ENCODE results near the gene PPP1R14B.

DNA sequence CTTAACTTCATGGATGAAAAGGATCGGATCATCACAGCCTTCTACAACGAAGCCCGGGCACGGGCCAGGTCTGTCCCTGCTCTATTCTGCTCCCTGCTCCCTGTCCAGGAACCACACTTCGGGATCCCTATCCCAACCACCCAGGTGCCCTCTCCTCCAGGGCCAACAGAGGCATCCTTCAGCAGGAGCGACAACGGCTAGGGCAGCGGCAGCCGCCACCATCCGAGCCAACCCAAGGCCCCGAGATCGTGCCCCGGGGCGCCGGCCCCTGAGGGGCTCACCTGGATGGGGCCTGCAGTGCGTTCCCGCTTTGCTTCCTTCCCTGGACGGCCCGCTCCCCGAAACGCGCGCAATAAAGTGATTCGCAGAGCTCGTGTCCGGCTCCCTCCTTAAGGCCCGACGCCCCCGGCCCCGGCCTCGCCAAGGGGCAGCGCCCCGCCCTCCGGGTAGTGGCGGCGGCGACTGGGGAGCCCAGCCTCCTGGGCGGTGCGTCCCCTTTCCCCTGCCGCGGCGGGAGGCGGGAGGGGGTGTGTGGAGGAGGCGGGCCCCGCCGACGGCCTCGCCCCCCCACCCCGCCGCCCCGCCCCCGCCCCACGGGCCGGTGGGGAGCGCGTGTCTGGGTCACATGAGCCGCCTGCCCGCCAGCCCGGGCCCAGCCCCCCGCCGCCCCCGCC lies 12.7 kb downstream of the PPP1R14B start, which contains the start of gene VEGFB:
- TF ChIP-seq CTCF (conservative IDR thresholded peaks at IDR 0.05) (no peak), EZH2 (IDR thresholded peaks at IDR 0.05; ENCODE audit: low read depth) (no peak)
